HT-29 (cell line): ENCODE data around the gene NOXRED1. TPM values are rescaled to one million over a fixed set of nuclear protein-coding genes. Genes with fewer than 3 reads are reported as not detected.
"Not testable (repeated sequence)": the region's sequence is repeated elsewhere in the genome, so short reads cannot be mapped to it uniquely, and the experiment has no call there.

Experiments
- DNase-seq: peaks from one replicate; pipeline ENCODE4 v3.0.0-alpha.2; 2015; ENCODE audit warnings: low spot score
- total RNA-seq: library from RNA; depleted of rRNA; stranded (reverse); fragments of >200 nt; shearing (Covaris generic); gene quantifications from 2 replicates; pipeline ENCODE4 v1.2.3, GENCODE V29; 2014; rRNA removed

Gene NOXRED1, protein sequence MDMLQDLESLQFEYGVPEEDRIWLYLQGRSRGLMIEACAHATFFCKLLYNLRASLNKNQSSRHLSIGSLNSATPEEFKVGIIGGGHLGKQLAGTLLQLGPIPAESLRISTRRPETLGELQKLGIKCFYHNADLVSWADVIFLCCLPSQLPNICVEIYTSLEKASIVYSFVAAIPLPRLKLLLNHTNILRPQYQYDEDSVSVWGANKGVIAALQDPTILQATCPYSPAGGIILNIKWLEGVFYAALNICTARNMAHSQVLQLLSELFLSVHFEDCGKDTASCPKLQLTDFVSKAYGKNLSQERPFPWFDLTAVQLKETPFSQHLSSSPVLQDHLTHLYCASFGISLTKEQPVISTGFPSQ
- total RNA-seq: not detected in 2 replicates

- DNase-seq: no peak
Measured at GRCh38 chr14:77423423-77423822, at the start of gene NOXRED1. Gene NOXRED1 (minus strand): TSS chr14:77423523. CDS start chr14:77422889, 634 bp downstream.

DNA sequence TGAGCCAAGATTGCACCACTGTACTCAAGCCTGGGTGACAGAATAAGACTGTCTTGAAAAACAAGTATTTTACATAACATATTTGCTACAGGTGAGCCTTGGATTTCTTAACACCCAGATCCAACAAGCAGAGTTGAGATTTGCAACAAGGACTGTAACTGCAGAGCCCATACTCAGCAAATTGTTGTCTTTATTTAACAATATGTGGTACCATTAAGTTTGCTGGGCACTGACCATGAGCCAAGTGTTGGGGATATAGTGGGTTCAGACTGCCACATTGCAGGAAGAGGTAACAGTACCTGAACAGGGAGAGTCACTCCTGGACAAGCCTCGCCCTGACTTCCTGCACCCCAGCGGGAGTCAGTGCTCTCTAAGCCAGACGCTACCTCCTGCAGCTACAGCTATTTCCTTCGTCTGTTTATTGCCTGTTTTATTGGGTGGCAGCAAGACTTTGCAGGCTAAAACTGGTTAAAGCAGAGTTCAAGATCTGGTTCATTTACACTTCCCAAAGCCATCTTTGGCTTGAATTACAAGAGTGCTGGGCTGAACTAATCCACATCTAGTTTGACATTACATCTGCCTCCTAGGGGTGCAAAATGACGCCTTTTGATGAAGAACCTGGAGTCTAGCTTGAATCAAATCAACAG is 47.0 kb upstream of the NOXRED1 start:
- no peak for DNase-seq

DNA sequence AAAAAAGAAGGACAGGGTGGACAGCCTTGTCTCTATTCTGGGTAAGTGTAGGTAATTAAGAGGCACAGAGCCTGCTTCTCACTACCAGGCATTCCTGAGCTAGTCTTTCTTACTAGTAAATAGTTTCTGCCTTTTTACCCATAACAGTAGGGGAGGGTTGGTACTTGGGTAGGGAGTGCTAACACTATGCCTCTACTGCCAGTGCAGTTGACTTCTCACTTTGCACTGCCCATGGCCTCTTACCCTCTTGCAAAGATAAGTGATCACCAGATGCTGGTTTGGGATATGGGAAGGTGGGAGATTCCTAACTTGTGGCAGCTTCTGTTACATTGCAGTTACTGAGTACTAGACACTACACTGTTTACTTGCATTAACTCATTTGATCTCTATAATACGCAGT is 46.2 kb upstream of the NOXRED1 start:
- no peak for DNase-seq

DNA sequence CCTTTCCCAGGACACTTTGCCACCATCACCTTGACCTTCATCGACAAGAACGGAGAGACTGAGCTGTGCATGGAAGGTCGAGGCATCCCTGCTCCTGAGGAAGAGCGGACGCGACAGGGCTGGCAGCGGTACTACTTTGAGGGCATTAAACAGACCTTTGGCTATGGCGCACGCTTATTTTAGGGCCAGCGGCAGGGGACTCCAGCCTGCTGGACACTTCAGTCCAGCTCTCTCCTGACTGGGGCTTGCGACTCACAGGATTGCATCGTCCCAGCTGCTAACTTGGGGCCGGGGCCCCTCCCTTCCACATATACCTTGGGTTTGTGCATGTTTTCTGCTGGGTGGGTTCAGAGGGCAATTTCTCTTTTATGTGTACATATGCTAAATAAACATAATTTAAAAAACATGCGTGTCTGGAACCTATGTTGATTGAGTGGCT is 45.8 kb upstream of the NOXRED1 start:
- DNase-seq: no peak

GRCh38 chr14:77467801-77468200 is 44.5 kb upstream of the NOXRED1 start:
- DNase-seq: no peak

GRCh38 chr14:77459072-77459723 is 35.9 kb upstream of the NOXRED1 start:
- DNase-seq: peak; percentile 79

DNA sequence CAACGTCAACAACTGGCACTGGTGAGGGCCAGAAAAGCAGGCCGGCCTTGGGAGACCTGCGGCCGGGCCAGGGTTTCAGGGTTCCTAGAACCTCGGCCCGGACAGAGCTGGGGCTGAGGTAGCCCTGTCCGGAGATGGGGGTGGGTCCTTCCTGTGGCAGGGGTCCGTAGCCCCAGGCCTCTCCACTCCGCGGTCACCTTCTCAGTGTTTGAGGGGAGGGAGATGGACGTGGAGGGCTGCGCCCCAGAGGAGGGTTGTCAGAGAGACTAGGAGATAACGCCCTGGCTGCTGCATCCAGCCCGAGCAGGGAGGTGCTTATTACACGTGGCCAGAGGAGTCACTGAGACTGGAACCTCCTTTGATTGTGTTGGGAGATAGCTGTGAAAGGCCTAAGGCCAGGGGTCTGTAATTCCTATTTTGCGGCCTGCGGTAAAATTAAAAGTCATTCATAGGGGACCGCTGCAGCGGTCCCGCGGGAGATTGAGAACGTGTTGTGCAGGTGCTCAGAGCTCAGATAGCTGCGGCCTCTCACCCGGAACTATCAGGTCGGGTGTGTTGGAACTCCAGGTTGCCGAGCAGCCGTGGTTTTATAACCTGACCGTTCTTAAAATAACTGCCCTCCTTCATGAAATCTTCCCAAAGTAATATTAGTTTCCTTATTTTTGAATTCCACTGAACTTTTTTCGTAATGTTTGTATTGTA is 35.1 kb upstream of the NOXRED1 start:
- peak; percentile 55 for DNase-seq

DNA sequence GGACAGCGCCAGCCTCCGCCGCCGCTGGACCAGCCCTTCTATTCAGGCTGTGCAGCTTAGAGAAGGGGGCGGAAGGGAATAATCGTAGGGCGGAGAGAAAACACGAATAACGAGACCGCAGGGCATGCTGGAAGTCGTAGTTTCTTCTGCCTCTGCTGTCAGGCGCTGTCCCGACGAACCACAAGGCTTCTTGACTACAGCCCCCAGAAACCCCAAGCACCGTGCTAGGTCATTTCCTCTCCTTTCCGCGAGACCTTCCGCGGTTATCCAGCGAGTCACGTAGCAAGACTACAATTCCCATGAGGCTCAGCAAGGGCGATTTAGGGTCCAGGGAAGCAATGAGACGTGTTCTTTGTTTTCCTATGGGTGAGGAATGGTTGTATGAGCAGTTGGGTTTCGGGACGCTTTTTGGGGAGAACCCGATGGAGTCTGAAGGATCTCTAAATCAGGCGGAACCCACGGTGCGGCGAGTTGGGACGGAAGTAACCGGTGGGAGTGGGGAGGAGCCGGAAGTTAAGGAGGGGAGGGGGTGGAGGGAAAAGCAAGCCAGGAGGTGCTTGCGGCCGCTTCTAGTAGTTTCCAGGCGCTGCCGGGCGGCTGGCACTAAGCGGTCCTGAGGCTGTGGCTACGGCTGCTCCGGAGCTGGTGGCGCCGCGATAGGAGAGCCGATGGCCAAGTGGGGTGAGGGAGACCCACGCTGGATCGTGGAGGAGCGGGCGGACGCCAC is 34.4 kb upstream of the NOXRED1 start, which contains the start of the genes AHSA1 and VIPAS39:
TSS of gene AHSA1 (plus strand) at position 572 of the 727 bp plus-strand sequence. CDS start at position 669, 97 bp downstream.
TSS of gene VIPAS39 (minus strand) at position 80 of the 727 bp plus-strand sequence. CDS start 3,499 bp downstream, outside the sequence.
- DNase-seq: peak; percentile 95

GRCh38 chr14:77457115-77457521 is 33.8 kb upstream of the NOXRED1 start:
- DNase-seq: no peak

GRCh38 chr14:77455966-77456640 is 32.8 kb upstream of the NOXRED1 start:
- no peak for DNase-seq

DNA sequence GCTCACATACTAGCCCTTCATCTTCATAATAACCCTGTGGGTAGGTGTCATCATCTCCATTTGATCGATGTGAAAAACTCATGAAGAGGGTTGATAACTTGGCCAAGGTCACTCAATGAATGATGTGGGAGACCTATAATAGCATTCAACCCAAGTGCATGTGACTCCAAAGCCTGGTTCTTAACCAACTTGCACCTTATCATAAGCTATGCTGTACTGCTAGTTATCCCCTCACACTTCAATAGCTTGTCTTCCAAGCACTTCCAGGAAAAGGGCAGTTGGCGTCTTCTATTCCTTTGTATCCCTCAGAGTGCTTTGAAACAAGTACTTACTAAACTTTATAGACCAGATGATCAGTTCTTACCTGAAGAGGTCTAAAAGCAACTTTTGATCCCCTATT is 18.9 kb upstream of the NOXRED1 start:
- DNase-seq: no peak

DNA sequence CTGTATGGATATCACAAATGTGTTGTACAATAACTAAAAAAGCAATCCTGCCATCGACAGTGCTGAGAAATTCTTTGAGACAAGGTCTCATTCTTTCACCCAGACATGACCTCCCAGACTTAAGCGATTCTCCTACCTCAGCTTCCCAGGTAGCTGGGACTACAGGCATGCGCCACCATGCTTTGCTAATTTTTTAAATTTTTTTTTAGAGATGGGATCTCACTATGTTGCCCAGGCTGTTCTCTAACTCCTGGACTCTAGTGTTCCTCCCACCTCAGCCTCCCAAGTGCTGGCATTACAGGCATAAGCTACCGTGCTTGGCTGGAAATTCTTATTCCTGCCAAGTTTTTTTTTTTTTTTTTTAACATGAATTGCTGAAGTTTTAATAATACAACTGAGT is 16.5 kb upstream of the NOXRED1 start:
- DNase-seq: no peak

GRCh38 chr14:77438596-77438995 is 15.3 kb upstream of the NOXRED1 start:
- no peak for DNase-seq

DNA sequence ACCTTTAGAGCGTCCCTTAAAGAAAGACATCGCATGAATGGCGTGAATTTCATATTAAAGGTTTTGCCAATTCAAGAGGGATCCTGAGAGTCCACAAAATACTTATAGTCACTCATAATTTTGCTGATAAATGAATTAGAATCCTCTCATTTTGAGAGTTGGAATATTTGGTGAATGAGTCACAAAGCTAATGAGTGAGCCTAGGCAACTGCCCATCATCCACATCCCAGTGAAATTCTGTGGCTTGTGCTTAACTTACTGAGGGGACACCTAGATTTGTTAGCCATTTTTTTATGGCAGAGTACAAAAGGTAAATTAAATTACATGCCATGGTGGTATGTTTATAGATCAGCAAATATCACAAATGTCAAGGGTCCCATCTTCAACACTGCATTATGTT is 12.7 kb upstream of the NOXRED1 start:
- DNase-seq: no peak

DNA sequence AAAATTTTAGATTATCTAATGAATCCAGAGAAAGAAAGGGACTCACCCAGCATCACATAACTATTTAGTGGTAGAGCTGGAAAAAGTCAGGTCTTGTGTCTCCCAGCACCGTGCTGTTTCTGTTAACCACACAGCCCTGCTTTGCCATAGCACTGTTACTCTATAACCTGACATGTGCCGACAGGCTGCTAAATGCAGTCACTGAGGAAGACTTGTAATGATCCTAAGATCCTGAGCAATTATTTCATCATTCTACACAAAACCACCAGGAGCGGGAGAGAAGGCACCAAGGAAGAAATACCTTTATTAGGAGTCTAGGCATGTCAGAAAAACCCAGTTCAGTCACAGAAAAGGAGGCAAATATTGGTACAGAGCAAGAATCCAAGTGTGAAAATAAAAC is 3.1 kb upstream of the NOXRED1 start:
- no peak for DNase-seq

GRCh38 chr14:77424862-77425261 is 1.5 kb upstream of the NOXRED1 start:
- no peak for DNase-seq

DNA sequence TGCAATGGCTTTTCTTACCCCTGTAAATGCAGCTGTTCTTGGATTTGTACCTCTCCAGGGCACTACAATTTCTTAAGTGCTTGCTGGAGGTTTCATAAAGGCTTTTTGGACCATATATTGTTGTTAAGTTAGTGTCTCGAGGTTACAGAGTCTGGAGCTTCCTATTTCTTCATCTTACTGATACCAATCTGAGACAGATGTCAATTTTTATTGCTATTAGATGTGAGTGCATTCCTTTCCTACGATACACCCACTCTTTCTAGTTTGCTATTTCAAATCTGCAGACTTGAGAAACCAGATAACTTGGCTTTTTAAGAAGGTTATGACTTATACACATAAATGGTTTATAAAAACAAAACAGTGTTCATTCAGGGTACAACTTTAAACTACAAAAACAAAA is 2.1 kb downstream of the NOXRED1 start:
- DNase-seq: no peak

DNA sequence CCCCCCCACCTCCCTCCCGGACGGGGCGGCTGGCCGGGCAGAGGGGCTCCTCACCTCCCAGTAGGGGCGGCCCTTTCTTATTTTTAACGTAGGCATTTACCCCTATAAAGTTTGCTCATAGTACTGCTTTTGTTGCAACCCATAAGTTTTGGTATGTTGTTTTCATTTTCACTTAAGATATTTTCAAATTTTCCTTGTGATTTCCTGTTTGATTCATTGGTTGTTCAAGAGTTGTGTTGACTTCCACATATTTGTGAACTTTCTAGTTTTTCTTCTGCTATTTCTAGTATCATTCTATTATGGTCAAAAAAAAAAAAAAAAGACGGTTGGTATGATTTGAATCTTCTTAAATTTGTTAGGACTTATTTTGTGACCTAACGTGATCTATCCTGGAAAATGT is 6.5 kb downstream of the NOXRED1 start:
- DNase-seq: no peak

DNA sequence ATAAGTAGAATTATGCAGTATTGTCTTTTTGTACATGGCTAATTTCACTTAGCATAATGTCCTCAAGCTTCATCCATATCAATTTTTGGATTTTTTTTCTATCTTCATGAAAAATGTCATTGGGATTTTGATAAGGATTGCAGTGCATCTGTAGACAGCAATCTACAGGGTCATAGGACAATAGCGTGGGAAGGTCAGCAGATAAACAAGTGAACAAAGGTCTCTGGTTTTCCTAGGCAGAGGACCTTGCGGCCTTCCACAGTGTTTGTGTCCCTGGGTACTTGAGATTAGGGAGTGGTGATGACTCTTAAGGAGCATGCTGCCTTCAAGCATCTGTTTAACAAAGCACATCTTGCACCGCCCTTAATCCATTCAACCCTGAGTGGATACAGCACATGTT is 7.2 kb downstream of the NOXRED1 start:
- DNase-seq: not testable (repeated sequence)

GRCh38 chr14:77415403-77416030 is 7.8 kb downstream of the NOXRED1 start:
- DNase-seq: not testable (repeated sequence)
